K562 (cell line): ENCODE results near the gene EFCAB13. TPM values are rescaled to one million over a fixed set of nuclear protein-coding genes. Genes with fewer than 3 reads are reported as not detected.

Experiments used
- ATAC-seq: fragments of 200-7000 bp; cut with Tn5 transposase; 3 replicates; pipeline ENCODE4 v1.9.1; 2020; ENCODE audit warnings: moderate library complexity
- BruUV-seq: library from RNA; stranded (reverse); fragments of 400-500 nt; replicated peaks from 2 replicates; lab custom pipeline; 2021; lab: Mats Ljungman, UMichigan
- CTCF ChIA-PET: fragments of 300-600 bp; formaldehyde crosslinking; extraction: SDS; loops from one replicate; lab custom pipeline; 2021; ENCODE audit warnings: low intra/inter-chr PET ratio; lab: Yijun Ruan, JAX
- POLR2A ChIA-PET: fragments of 300-600, 350-650 bp; sonication (Branson Sonifier 250); formaldehyde crosslinking; extraction: SDS; loops from one replicate; lab custom pipeline; 2021; ENCODE audit warnings: antibody characterized with exemption, inconsistent platforms; lab: Yijun Ruan, JAX
- DNase-seq, 4 experiments: peaks; one replicate each; pipeline versions ENCODE4 v3.0.0 to v3.0.0-alpha.2; 2011 to 2018; ENCODE audit warnings: low spot score in 3 of 4, mixed read lengths in 3 of 4; ENCODE audit errors: extremely low read depth in 1 of 4
- FAIRE-seq: peaks from 2 replicates; lab custom pipeline; 2011; peaks lifted over from hg19 to GRCh38; lab: Jason Lieb, UNC
- H2AFZ ChIP-seq: 2 replicates; pipeline ENCODE4 v1.6.0; 2011; ENCODE audit warnings: low read depth, low read length, control low read depth, inconsistent platforms
- H3K27ac ChIP-seq: fragments of 200-600 bp; 3 replicates; pipeline ENCODE4 v1.8.0; 2011; ENCODE audit warnings: low read depth, mild to moderate bottlenecking, control low read depth, inconsistent platforms, low read length, moderate library complexity, mixed read lengths; ENCODE audit errors: extremely low read depth
- H3K27me3 ChIP-seq, 2 experiments: fragments of 300-600 bp in 1 of 2; 2 replicates in 1 of 2; 3 replicates in 1 of 2; pipeline versions ENCODE4 v1.6.0 to v1.8.0; 2011; ENCODE audit warnings: inconsistent platforms in 2 of 2, low read length in 2 of 2, mild to moderate bottlenecking in 1 of 2, mixed read lengths in 1 of 2, moderate library complexity in 1 of 2; ENCODE audit not compliant: control insufficient read depth in 2 of 2, insufficient read depth in 2 of 2
- H3K36me3 ChIP-seq: fragments of 300-600 bp; 3 replicates; pipeline ENCODE4 v1.8.0; 2011; ENCODE audit warnings: mild to moderate bottlenecking, low read length, inconsistent platforms; ENCODE audit not compliant: control insufficient read depth, insufficient read depth
- H3K4me1 ChIP-seq, 2 experiments: fragments of 200-600 bp in 1 of 2; replicated peaks in 1 of 2; 2 replicates in 1 of 2; 3 replicates in 1 of 2; pipeline versions ENCODE4 v1.5.1 to v1.8.0; 2011; ENCODE audit warnings: inconsistent platforms in 2 of 2, low read length in 2 of 2, mild to moderate bottlenecking in 1 of 2, mixed read lengths in 1 of 2, moderate library complexity in 1 of 2; ENCODE audit not compliant: control insufficient read depth in 2 of 2, insufficient read depth in 2 of 2
- H3K4me2 ChIP-seq: 2 replicates; pipeline ENCODE4 v1.6.1; 2011; ENCODE audit warnings: low read length, control low read depth, inconsistent platforms, mixed read lengths; ENCODE audit not compliant: insufficient read depth
- H3K4me3 ChIP-seq: fragments of 200-600 bp; sonication (generic), shearing (Covaris generic); 2 replicates; pipeline ENCODE4 v1.5.1; 2016; ENCODE audit warnings: control low read depth, inconsistent platforms
- H3K79me2 ChIP-seq: fragments of 200-600 bp; 3 replicates; pipeline ENCODE4 v1.8.0; 2011; ENCODE audit warnings: low read length, inconsistent platforms; ENCODE audit not compliant: control insufficient read depth, insufficient read depth
- H3K9ac ChIP-seq, 2 experiments: 2 replicates each; pipeline versions ENCODE4 v1.6.0 to v1.6.1; 2011; ENCODE audit warnings: low read depth in 2 of 2, low read length in 2 of 2, control low read depth in 1 of 2, inconsistent platforms in 1 of 2, mild to moderate bottlenecking in 1 of 2, mixed read lengths in 1 of 2; ENCODE audit not compliant: insufficient read depth in 1 of 2
- H3K9me1 ChIP-seq: one replicate; pipeline ENCODE4 v1.6.0; 2011; ENCODE audit warnings: inconsistent platforms, mild to moderate bottlenecking, low read length, moderate library complexity; ENCODE audit not compliant: control insufficient read depth, insufficient read depth
- H3K9me3 ChIP-seq: replicated peaks from 2 replicates; pipeline ENCODE4 v1.5.1; 2011; ENCODE audit warnings: low read depth, low read length, inconsistent platforms; ENCODE audit not compliant: control insufficient read depth, insufficient read depth
- H4K20me1 ChIP-seq: replicated peaks from 2 replicates; pipeline ENCODE4 v1.6.1; 2011; ENCODE audit warnings: low read length, inconsistent platforms, mixed read lengths; ENCODE audit not compliant: control insufficient read depth, insufficient read depth
- BCOR ChIP-seq: fragments of 450-650 bp; IDR thresholded peaks from 2 replicates; pipeline ENCODE4 v1.6.1; 2016
- KAT8 ChIP-seq: fragments of 450-650 bp; IDR thresholded peaks from 2 replicates; pipeline ENCODE4 v1.6.1; 2016; ENCODE audit warnings: low read depth, mild to moderate bottlenecking
- KDM5B ChIP-seq: fragments of 200-600 bp; sonication (generic); IDR thresholded peaks from 2 replicates; pipeline ENCODE4 v1.6.1; 2012; ENCODE audit warnings: low read depth, mild to moderate bottlenecking, moderate library complexity, low read length, control low read depth, inconsistent platforms; ENCODE audit not compliant: insufficient replicate concordance
- MAFK ChIP-seq: IDR thresholded peaks from 2 replicates; pipeline ENCODE4 v1.6.1; 2011; ENCODE audit warnings: low read length, improper control_type of control experiment
- MEIS2 ChIP-seq: fragments of 450-650 bp; IDR thresholded peaks from 2 replicates; pipeline ENCODE4 v1.6.1; 2014; ENCODE audit warnings: mild to moderate bottlenecking; ENCODE audit not compliant: partially characterized antibody
- MXI1 ChIP-seq: IDR thresholded peaks from 2 replicates; pipeline ENCODE4 v1.6.1; 2011; ENCODE audit warnings: low read depth, mild to moderate bottlenecking, improper control_type of control experiment, low read length
- NFXL1 ChIP-seq: fragments of 450-650 bp; formaldehyde crosslinking; IDR thresholded peaks from 2 replicates; pipeline ENCODE4 v1.4.0; 2021; ENCODE audit warnings: mild to moderate bottlenecking
- PKNOX1 ChIP-seq: fragments of 450-650 bp; IDR thresholded peaks from 2 replicates; pipeline ENCODE4 v1.6.1; 2016
- POLR2A ChIP-seq: fragments of 450-650 bp; conservative IDR thresholded peaks from 2 replicates; pipeline ENCODE4 v1.6.1; 2016
- RERE ChIP-seq: sonication (generic); formaldehyde crosslinking; IDR thresholded peaks from 2 replicates; pipeline ENCODE4 v1.8.0; 2023; ENCODE audit warnings: missing genetic modification reagents, mild to moderate bottlenecking, borderline replicate concordance
- RFX5 ChIP-seq: IDR thresholded peaks from 2 replicates; pipeline ENCODE4 v1.6.1; 2011; ENCODE audit warnings: low read depth, mild to moderate bottlenecking, improper control_type of control experiment, low read length
- SNRNP70 ChIP-seq: fragments of 200-400 bp; formaldehyde crosslinking; optimal IDR thresholded peaks from 2 replicates; pipeline ENCODE3; 2017; ENCODE audit warnings: low read depth, low read length
- TCF3 ChIP-seq: sonication (generic); formaldehyde crosslinking; IDR thresholded peaks from 2 replicates; pipeline ENCODE4 v1.4.0; 2020; ENCODE audit warnings: mild to moderate bottlenecking, missing genetic modification reagents
- ZNF274 ChIP-seq: IDR thresholded peaks from 2 replicates; pipeline ENCODE4 v1.6.1; 2011; ENCODE audit warnings: low read depth, mild to moderate bottlenecking, low read length, moderate library complexity, borderline replicate concordance
- ZNF449 ChIP-seq: fragments of 250-450 bp; sonication (Bioruptor Pico); IDR thresholded peaks from 2 replicates; pipeline ENCODE4 v1.8.0; 2022; ENCODE audit warnings: moderate library complexity, mild to moderate bottlenecking, inconsistent platforms
- ZNF778 ChIP-seq: fragments of 450-650 bp; formaldehyde crosslinking; IDR thresholded peaks from 2 replicates; pipeline ENCODE4 v1.4.0; 2020; ENCODE audit warnings: mild to moderate bottlenecking, moderate library complexity
- WGBS: fragments of 100-300 bp; shearing (Covaris generic); methylation state at CpG from one replicate; pipeline ENCODE4 v1.1.6; 2016; ENCODE audit warnings: low coverage, mixed read lengths; ENCODE audit not compliant: insufficient coverage; ENCODE audit errors: missing lambda C conversion rate; 5-methylcytosine and 5-hydroxymethylcytosine counted together
- in situ Hi-C: fragments of 300-500 bp; cut with MboI; formaldehyde crosslinking; loops from 4 replicates; pipeline ENCODE4 v1.15.0; 2018; ENCODE audit warnings: inconsistent platforms, mixed read lengths
- intact Hi-C: fragments of 100-400 bp; cut with micrococcal nuclease; formaldehyde crosslinking; loops from 2 replicates; pipeline ENCODE4 v1.14.2; 2022
- polyA plus RNA-seq, 8 experiments: library from polyadenylated mRNA; depleted of rRNA in 4 of 8; stranded (reverse) in 5 of 8; unstranded in 3 of 8; fragments of >200 nt; fragmentation: Nextera tagmentation in 2 of 8; fragmentation: Illumina TruSeq in 1 of 8; extraction: Ambion mirVana in 2 of 8; extraction: Trizol in 1 of 8; gene quantifications; 2 replicates each; pipeline versions ENCODE4 v1.2.1 to v1.2.3, GENCODE V29; 2011 to 2014; ENCODE audit warnings: inconsistent platforms in 1 of 8, missing spikeins in 1 of 8
- total RNA-seq, 7 experiments: library from RNA; depleted of rRNA in 6 of 7; stranded (reverse); fragments of >200 nt in 6 of 7; fragmentation: Illumina TruSeq in 2 of 7; extraction: Trizol in 2 of 7; gene quantifications; 2 replicates each; pipeline versions ENCODE4 v1.2.1 to v1.2.3, GENCODE V29; 2011 to 2021; ENCODE audit warnings: low replicate concordance in 1 of 7

Gene EFCAB13
- total and polyA plus RNA-seq, 9 of the 15 experiments (the other 6 are each of a cell fraction or from before 2014, with no cell fraction given), result 0.32 to 1.3 (median 0.95) TPM

DNA sequence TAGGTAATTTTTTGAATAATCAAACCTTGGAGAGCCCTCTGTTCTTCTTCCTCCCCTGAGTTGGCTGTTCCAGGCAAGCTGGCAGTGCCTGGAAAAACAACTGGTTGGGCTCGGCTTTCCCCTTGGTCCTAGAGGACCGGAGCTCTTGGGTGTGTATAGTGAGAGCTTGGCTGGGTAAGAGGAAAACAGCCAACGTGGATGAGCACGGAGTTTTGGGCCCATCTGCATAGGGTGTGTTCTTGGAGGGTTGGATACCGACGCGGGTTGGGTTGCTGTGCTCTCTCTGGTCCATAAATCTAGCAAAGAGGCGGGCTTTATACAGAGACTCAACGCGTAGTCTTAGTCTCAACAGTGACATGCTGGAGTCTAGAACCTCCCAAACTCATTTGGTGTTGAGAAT, 46.9 kb upstream of the EFCAB13 start:
- CTCF ChIA-PET, result no interaction called here
- H3K9me1 ChIP-seq, result peaks cover 2% of the 10 kb centered on the region
- 40% methylated on average over 10 of the region's 10 CpGs for WGBS
- H3K9ac ChIP-seq, result no peak overlapping the region
- FAIRE-seq (no peak), DNase-seq (peak in 1 of 4 experiments; percentile 26), ATAC-seq (no peak)
- H3K9me3 ChIP-seq, result no peaks in the 10 kb centered on the region
- in situ Hi-C loops (no loop called here), intact Hi-C loops (no loop called here)
- no TSS peak for BruUV-seq
- H3K36me3 ChIP-seq, result no peaks in the 10 kb centered on the region
- POLR2A ChIA-PET, result interaction anchor here (4.9 kb wide), 1 partner anchor 11 kb away, joined by 34 read pairs; no protein-coding TSS in a partner anchor
- no peaks in the 10 kb centered on the region for H3K27me3 ChIP-seq
- no peaks in the 10 kb centered on the region for H4K20me1 ChIP-seq
- H2AFZ ChIP-seq, result peak overlapping the region; percentile 98
- H3K4me2 ChIP-seq, result no peak overlapping the region
- peaks cover 39 to 51% of the 10 kb centered on the region in 2 experiments for H3K4me1 ChIP-seq
- H3K79me2 ChIP-seq, result no peaks in the 10 kb centered on the region
- 0 out of 3 replicates have a peak overlapping the region, but pooled peaks have one; percentile 66 for H3K27ac ChIP-seq
- no peak overlapping the region for H3K4me3 ChIP-seq
- TF ChIP-seq BCOR (no peak), MEIS2 (peak; percentile 32), MAFK (no peak), RFX5 (no peak), KDM5B (no peak), RERE (no peak), ZNF274 (no peak), KAT8 (no peak), SNRNP70 (no peak), ZNF778 (no peak), TCF3 (CRISPR knock-in tag) (no peak), MXI1 (no peak), POLR2A (no peak), PKNOX1 (peak; percentile 57; the same call in 1 of the 2 replicates), ZNF449 (CRISPR knock-in tag) (peak; percentile 98; the same call in 1 of the 2 replicates), NFXL1 (CRISPR knock-in tag) (no peak)
